Muscle of back (tissue), 11 donors: ENCODE measurements around the gene VPS16. TPM values are rescaled to one million over a fixed set of nuclear protein-coding genes. Genes with fewer than 3 reads are reported as not detected.

Source experiments
- DNase-seq, 3 donors: peaks; one replicate each; pipeline versions ENCODE4 v3.0.0 to v3.0.0-alpha.2; 2013
- polyA plus RNA-seq, 10 donors: library from polyadenylated mRNA; unstranded; fragments of 120-200 nt; gene quantifications; one replicate each; pipeline ENCODE4 v1.2.1, GENCODE V29; 2013; ENCODE audit not compliant: insufficient read length in 10 of 10

Gene VPS16
- polyA plus RNA-seq, 10 donors: 19.1 to 24.9 (median 23.3) TPM

GRCh38 chr20:2867081-2867864 lies 26.7 kb downstream of the VPS16 start:
- no peak for DNase-seq

- no peak for DNase-seq
These were observed 28.8 kb downstream of the VPS16 start for GRCh38 chr20:2869381-2869780.

- DNase-seq: peak in 2 of 3 donors; percentile 53 to 73
These were observed 30.5 kb downstream of the VPS16 start for GRCh38 chr20:2871111-2871465.

GRCh38 chr20:2871661-2872458 lies 31.3 kb downstream of the VPS16 start:
- DNase-seq: peak in 2 of 3 donors; percentile 24 to 61

GRCh38 chr20:2872459-2873009 lies 32.0 kb downstream of the VPS16 start:
- DNase-seq: peak in 2 of 3 donors; percentile 47 to 81

- peak; percentile 92 to 97 (median 95) for DNase-seq
These were observed 32.6 kb downstream of the VPS16 start, which contains the start of gene PTPRA for GRCh38 chr20:2873010-2873746. PTPRA (plus strand) TSS chr20:2873481; CDS start chr20:2964278, 90,797 bp downstream.

- peak; percentile 40 to 84 (median 68) for DNase-seq
These were observed 33.1 kb downstream of the VPS16 start for GRCh38 chr20:2873747-2874041.

GRCh38 chr20:2874456-2874855 lies 33.9 kb downstream of the VPS16 start:
- DNase-seq: peak in 1 of 3 donors; percentile 31

- DNase-seq: no peak
These were observed 35.2 kb downstream of the VPS16 start for GRCh38 chr20:2875690-2876203.

- DNase-seq: no peak
These were observed 38.0 kb downstream of the VPS16 start for GRCh38 chr20:2878515-2878914.

GRCh38 chr20:2879146-2879545 lies 38.6 kb downstream of the VPS16 start:
- peak; percentile 58 to 76 (median 69) for DNase-seq

GRCh38 chr20:2880650-2881049 lies 40.1 kb downstream of the VPS16 start:
- no peak for DNase-seq

- peak in 1 of 3 donors; percentile 22 for DNase-seq
These were observed 43.4 kb downstream of the VPS16 start for GRCh38 chr20:2883726-2884637.

- DNase-seq: no peak
These were observed 47.2 kb downstream of the VPS16 start for GRCh38 chr20:2887715-2888114.

GRCh38 chr20:2888224-2888955 lies 47.8 kb downstream of the VPS16 start:
- no peak for DNase-seq

- DNase-seq: no peak
These were observed 48.7 kb downstream of the VPS16 start for GRCh38 chr20:2889209-2889608.

GRCh38 chr20:2889797-2890196 lies 49.3 kb downstream of the VPS16 start:
- DNase-seq: no peak

GRCh38 chr20:2890742-2891141 lies 50.2 kb downstream of the VPS16 start:
- no peak for DNase-seq

GRCh38 chr20:2891343-2891742 lies 50.8 kb downstream of the VPS16 start:
- DNase-seq: no peak

GRCh38 chr20:2892376-2892775 lies 51.8 kb downstream of the VPS16 start:
- no peak for DNase-seq
